HUES48 (cell line): ENCODE results near the gene POTEJ.
"Not testable (repeated sequence)": the region's sequence is repeated elsewhere in the genome, so short reads cannot be mapped to it uniquely, and the experiment has no call there.

Experiments used
- H3K27ac ChIP-seq: one replicate; pipeline ENCODE4 v1.7.0; 2013; ENCODE audit warnings: low read depth, low read length, inconsistent platforms
- H3K27me3 ChIP-seq: 2 replicates; pipeline ENCODE4 v1.6.1; 2013; ENCODE audit warnings: mild to moderate bottlenecking, low read length; ENCODE audit not compliant: control insufficient read depth, insufficient read depth
- H3K36me3 ChIP-seq: 2 replicates; pipeline ENCODE4 v1.6.1; 2013; ENCODE audit warnings: low read length; ENCODE audit not compliant: control insufficient read depth, insufficient read depth
- H3K4me1 ChIP-seq: 2 replicates; pipeline ENCODE4 v1.6.1; 2013; ENCODE audit warnings: mild to moderate bottlenecking, low read length; ENCODE audit not compliant: control insufficient read depth, insufficient read depth
- H3K4me3 ChIP-seq: 2 replicates; pipeline ENCODE4 v1.5.1; 2013; ENCODE audit warnings: mild to moderate bottlenecking, low read depth, low read length
- H3K9ac ChIP-seq: 2 replicates; pipeline ENCODE4 v1.6.1; 2013; ENCODE audit warnings: mild to moderate bottlenecking, low read depth, low read length, moderate library complexity
- H3K9me3 ChIP-seq: 2 replicates; pipeline ENCODE4 v1.6.1; 2013; ENCODE audit warnings: low read length; ENCODE audit not compliant: control insufficient read depth, insufficient read depth

POTEJ gene

DNA sequence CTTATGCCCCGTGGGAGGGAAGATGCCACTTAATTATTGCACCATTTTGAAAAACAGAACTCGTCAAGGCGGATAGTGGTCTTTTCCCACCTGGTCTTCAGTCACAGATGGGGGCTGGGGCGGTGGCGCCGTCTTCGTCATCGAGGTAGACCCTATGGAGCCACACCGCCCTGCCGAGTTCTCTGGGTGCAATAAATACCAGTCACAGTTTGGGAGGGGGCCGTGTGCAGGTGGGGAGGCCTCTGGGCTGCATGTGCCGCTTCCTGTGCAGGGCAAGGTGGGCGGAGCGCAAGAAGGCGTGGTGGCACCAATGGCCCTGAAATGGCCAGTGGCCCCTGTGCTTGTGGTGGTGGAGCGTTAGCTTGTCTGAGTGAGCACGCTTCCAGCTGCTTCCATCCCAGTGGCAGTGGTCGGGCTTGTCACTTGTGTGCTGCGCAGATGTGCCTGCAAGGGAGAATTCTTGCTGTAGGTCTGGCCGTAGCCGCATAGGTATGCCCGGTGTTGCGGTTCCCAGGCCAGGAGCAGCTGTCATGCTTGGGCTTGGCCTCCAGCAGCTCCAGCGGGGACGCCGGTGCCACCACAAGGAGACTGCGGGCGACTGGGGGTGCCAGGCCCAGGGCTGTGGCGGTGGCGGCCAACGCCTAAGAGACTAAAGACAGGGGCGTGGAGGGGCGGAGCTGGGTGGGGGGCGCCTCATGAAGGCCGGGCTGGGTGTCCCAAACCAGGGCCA lies 81.0 kb downstream of the POTEJ start:
- H3K4me3 ChIP-seq, H3K36me3 ChIP-seq, H3K9ac ChIP-seq, H3K9me3 ChIP-seq, H3K4me1 ChIP-seq, H3K27ac ChIP-seq, H3K27me3 ChIP-seq: not testable (repeated sequence)

DNA sequence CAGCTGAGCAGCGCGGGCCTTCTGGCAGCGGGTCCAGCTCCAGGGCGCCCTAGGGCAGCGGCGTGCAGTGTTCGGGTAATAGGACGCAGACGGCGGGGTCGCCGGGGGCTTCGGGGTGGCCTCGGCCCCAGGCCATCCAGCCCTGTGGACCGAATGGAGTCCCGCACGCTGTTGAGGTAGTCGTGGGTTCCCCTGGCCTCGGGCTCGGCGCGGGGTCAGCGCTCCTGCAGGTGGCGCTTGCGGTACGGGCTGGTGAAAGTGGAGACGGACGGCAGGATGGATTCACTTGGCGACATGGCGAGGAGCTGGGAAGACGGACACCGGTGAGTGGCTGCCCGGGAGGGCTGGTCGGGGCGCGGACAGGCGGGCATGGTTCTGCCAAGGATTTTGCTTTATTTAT lies 82.2 kb downstream of the POTEJ start:
- not testable (repeated sequence) for H3K27ac ChIP-seq, H3K4me1 ChIP-seq, H3K9me3 ChIP-seq, H3K27me3 ChIP-seq, H3K36me3 ChIP-seq, H3K9ac ChIP-seq
- peak overlapping the region; percentile 51 for H3K4me3 ChIP-seq

- H3K4me1 ChIP-seq, H3K27me3 ChIP-seq, H3K4me3 ChIP-seq, H3K9ac ChIP-seq, H3K36me3 ChIP-seq, H3K9me3 ChIP-seq, H3K27ac ChIP-seq: not testable (repeated sequence)
These were observed 92.0 kb downstream of the POTEJ start for GRCh38 chr2:130703250-130703649.
